ENCODE measurements around the gene FOXF2. TPM values are rescaled to one million over a fixed set of nuclear protein-coding genes. Genes with fewer than 3 reads are reported as not detected.

Gene FOXF2
- total RNA-seq, 4 donors from 2014 or later = 41.7 to 154 (median 91.9) TPM

DNA sequence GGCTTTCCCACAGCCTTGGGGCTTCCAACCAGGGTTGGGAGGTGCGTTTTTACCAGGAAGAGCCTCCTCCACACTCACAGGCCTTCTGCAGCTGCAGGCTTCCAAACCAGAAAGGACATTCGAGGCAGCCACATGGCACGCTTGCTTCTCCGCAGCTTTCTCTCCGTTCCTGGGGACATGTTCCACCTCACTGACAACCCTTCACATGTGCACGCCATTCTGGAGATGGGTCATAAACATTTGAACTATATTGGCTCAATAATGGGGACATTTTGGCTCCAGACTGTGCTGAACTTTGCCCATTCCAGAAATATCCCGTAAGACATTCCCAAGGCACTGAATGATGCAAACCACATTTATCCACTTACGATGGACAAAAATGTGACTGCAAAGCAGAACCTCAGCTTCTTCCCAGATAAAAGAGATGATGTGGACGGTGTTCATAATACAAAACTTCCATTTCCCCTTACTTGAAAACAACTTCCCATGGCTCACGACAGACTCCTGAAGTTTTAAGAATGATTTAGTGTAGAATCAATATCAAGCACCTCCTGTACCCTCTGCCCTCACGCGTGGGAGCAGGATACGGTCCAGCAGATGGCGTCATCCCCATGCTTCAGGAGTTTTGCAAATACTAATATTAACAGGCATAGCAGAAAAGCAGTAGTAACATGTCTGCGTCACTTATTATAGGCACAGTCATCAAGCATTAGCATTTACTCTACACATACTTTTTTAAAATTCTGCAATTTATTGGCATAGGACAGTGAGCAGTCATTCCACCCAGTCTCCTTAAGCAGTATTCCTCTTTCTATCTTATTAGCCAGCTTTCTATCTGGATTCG is 25.4 kb upstream of the FOXF2 start:
- H3K27ac ChIP-seq = peak overlapping the region; percentile 61 to 92 (median 82)
- H3K9me3 ChIP-seq = no peaks in the 10 kb centered on the region
- H3K36me3 ChIP-seq = no peaks in the 10 kb centered on the region
- H3K4me1 ChIP-seq = peaks cover 8 to 40% (median 9%) of the 10 kb centered on the region in 3 donors
- WGBS, 2 donors (ENCODE audit: low coverage in 1 of 2) = 36 to 42% methylated on average over 11 to 12 of the region's 16 CpGs
- ATAC-seq = peak; percentile 75
- TF ChIP-seq, protein P1, sequence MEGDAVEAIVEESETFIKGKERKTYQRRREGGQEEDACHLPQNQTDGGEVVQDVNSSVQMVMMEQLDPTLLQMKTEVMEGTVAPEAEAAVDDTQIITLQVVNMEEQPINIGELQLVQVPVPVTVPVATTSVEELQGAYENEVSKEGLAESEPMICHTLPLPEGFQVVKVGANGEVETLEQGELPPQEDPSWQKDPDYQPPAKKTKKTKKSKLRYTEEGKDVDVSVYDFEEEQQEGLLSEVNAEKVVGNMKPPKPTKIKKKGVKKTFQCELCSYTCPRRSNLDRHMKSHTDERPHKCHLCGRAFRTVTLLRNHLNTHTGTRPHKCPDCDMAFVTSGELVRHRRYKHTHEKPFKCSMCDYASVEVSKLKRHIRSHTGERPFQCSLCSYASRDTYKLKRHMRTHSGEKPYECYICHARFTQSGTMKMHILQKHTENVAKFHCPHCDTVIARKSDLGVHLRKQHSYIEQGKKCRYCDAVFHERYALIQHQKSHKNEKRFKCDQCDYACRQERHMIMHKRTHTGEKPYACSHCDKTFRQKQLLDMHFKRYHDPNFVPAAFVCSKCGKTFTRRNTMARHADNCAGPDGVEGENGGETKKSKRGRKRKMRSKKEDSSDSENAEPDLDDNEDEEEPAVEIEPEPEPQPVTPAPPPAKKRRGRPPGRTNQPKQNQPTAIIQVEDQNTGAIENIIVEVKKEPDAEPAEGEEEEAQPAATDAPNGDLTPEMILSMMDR (IDR thresholded peaks at IDR 0.05) = peak in 3 of 4 experiments; percentile 23 to 47 (median 30)
- TF ChIP-seq EP300 (IDR thresholded peaks at IDR 0.05) = no peak
- TF ChIP-seq POLR2AphosphoS5 (IDR thresholded peaks at IDR 0.05) = peak; percentile 78
- TF ChIP-seq POLR2A (IDR thresholded peaks at IDR 0.05) = no peak
- H3K27me3 ChIP-seq = no peaks in the 10 kb centered on the region
- H3K4me3 ChIP-seq = no peak overlapping the region

DNA sequence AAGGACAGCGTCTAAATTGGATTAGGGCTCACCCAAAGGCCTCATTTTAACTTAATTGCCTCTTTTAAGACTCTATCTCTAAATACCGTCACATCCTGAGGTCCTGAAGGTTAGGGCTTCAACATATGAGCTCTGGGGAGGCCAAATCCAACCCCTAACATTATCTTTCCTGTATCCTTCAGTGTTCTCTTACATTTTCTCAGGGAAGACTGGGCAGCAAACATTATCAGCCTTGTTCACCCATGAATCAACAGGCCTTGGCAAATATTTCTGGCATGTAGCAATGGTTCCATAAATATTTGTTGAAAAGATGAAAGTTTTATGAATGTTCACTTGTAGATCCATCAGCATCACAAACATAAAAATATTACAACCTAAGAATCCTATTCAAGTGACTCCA is 24.6 kb upstream of the FOXF2 start:
- no peak for TF ChIP-seq POLR2AphosphoS5 (IDR thresholded peaks at IDR 0.05)
- TF ChIP-seq, protein P1 (IDR thresholded peaks at IDR 0.05) = no peak
- TF ChIP-seq POLR2A (IDR thresholded peaks at IDR 0.05) = no peak
- TF ChIP-seq EP300 (IDR thresholded peaks at IDR 0.05) = no peak
- no peak overlapping the region for H3K4me3 ChIP-seq
- ATAC-seq = no peak
- no peaks in the 10 kb centered on the region for H3K36me3 ChIP-seq
- peak overlapping the region; percentile 61 to 92 (median 82) for H3K27ac ChIP-seq
- H3K9me3 ChIP-seq = no peaks in the 10 kb centered on the region
- H3K4me1 ChIP-seq = peaks cover 8 to 40% (median 9%) of the 10 kb centered on the region in 3 donors
- WGBS, 2 donors (ENCODE audit: low coverage in 1 of 2) = 65 to 100% methylated on average over 1 to 2 of the region's 2 CpGs
- no peaks in the 10 kb centered on the region for H3K27me3 ChIP-seq

DNA sequence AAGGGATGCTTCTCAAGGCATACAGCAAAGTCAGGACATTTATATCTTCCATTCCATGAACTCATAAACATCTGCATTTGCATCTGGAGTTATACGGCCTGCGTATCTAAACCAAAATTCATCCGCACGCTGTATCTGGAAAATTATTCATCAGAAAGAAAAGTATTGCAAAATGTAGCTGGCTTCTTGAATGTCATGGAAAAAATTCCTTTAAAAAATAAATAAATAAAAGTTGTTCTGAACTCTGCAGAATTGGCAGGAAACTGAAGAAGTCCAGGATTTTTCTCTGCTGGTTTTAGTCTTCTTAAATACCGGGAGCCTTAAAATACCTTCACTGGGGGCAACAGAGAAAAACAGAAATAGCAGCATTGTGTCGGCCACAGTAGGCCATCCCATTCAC is 23.7 kb upstream of the FOXF2 start:
- H3K27ac ChIP-seq = peak overlapping the region; percentile 61 to 86 (median 71)
- TF ChIP-seq POLR2A (IDR thresholded peaks at IDR 0.05) = no peak
- TF ChIP-seq, protein P1 (IDR thresholded peaks at IDR 0.05) = no peak
- no peak for TF ChIP-seq EP300 (IDR thresholded peaks at IDR 0.05)
- TF ChIP-seq POLR2AphosphoS5 (IDR thresholded peaks at IDR 0.05) = peak; percentile 6
- no peak for ATAC-seq

DNA sequence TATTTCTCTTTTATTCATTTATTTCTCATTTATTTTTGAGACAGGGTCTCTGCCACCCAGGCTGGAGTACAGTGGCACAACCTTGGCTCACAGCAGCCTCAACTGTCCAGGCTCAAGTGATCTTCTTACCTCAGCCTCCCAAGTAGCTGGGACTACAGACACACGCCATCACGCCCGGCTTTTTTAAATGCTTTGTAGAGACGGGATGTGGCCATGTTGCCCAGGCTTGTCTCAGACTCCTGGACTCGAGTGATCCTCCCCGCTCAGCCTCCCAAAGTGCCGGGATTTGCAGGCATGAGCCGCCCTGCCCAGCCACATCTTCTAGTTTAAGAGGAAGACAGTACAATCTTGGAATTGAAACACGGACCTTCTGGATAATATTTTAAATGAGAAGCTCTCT is 21.6 kb upstream of the FOXF2 start:
- TF ChIP-seq POLR2AphosphoS5 (IDR thresholded peaks at IDR 0.05) = no peak
- TF ChIP-seq, protein P1 (IDR thresholded peaks at IDR 0.05) = no peak
- no peak for TF ChIP-seq EP300 (IDR thresholded peaks at IDR 0.05)
- TF ChIP-seq POLR2A (IDR thresholded peaks at IDR 0.05) = no peak

More for the DNA sequence above, 23.7 kb upstream of the FOXF2 start:
- Histone ChIP-seq H3K4me1 (peaks cover 8 to 40% (median 9%) of the 10 kb centered on the region in 3 donors), H3K9me3 (no peaks in the 10 kb centered on the region), H3K36me3 (no peaks in the 10 kb centered on the region), H3K27me3 (no peaks in the 10 kb centered on the region), H3K4me3 (no peak overlapping the region)
- 55 to 75% methylated on average over 6 of the region's 6 CpGs for WGBS, 2 donors (ENCODE audit: low coverage in 1 of 2)

More for the DNA sequence above, 21.6 kb upstream of the FOXF2 start:
- Histone ChIP-seq H3K27ac (no peak overlapping the region), H3K27me3 (no peaks in the 10 kb centered on the region), H3K4me1 (peaks cover 8 to 40% (median 9%) of the 10 kb centered on the region in 3 donors), H3K36me3 (no peaks in the 10 kb centered on the region), H3K9me3 (peaks cover 0 to 4% (median 0%) of the 10 kb centered on the region in 3 donors), H3K4me3 (no peak overlapping the region)
- 78 to 87% methylated on average over 2 to 3 of the region's 9 CpGs for WGBS, 2 donors (ENCODE audit: low coverage in 1 of 2)
- no peak for ATAC-seq
